DND-41 (cell line): ENCODE measurements around the gene GRAMD2A.

Experiments
- ATAC-seq: fragments of 200-7000 bp; cut with Tn5 transposase; 3 replicates; pipeline ENCODE4 v1.9.1; 2021; ENCODE audit warnings: low read depth; ENCODE audit not compliant: insufficient read depth
- DNase-seq: peaks from one replicate; pipeline ENCODE4 v3.0.0-alpha.2; 2020
- H2AFZ ChIP-seq: 2 replicates; pipeline ENCODE4 v1.6.0; 2012; ENCODE audit warnings: low read depth, low read length
- H3K27ac ChIP-seq: 2 replicates; pipeline ENCODE4 v1.5.1; 2012; ENCODE audit warnings: low read length, inconsistent platforms
- H3K27me3 ChIP-seq: fragments of 200-600 bp; sonication (generic); 2 replicates; pipeline ENCODE4 v1.6.0; 2012; ENCODE audit warnings: low read length, mild to moderate bottlenecking, inconsistent platforms; ENCODE audit not compliant: insufficient read depth, poor library complexity
- H3K36me3 ChIP-seq: 2 replicates; pipeline ENCODE4 v1.5.1; 2012; ENCODE audit warnings: low read length, inconsistent platforms; ENCODE audit not compliant: insufficient read depth
- H3K4me1 ChIP-seq: 2 replicates; pipeline ENCODE4 v1.5.1; 2012; ENCODE audit warnings: mild to moderate bottlenecking, low read length; ENCODE audit not compliant: insufficient read depth
- H3K4me2 ChIP-seq: 2 replicates; pipeline ENCODE4 v1.6.0; 2012; ENCODE audit warnings: mild to moderate bottlenecking, moderate library complexity, low read length, inconsistent platforms; ENCODE audit not compliant: insufficient read depth
- H3K4me3 ChIP-seq, 2 experiments: fragments of 200-600 bp in 1 of 2; shearing (Covaris generic) in 1 of 2; 2 replicates each; pipeline ENCODE4 v1.5.1; 2012 to 2016; ENCODE audit warnings: inconsistent platforms in 2 of 2, low read length in 2 of 2, mild to moderate bottlenecking in 2 of 2, low read depth in 1 of 2, moderate library complexity in 1 of 2
- H3K79me2 ChIP-seq: 2 replicates; pipeline ENCODE4 v1.6.0; 2012; ENCODE audit warnings: low read length, inconsistent platforms; ENCODE audit not compliant: insufficient read depth
- H3K9ac ChIP-seq: 2 replicates; pipeline ENCODE4 v1.6.0; 2012; ENCODE audit warnings: low read depth, mild to moderate bottlenecking, inconsistent platforms, low read length, moderate library complexity
- H3K9me3 ChIP-seq: 2 replicates; pipeline ENCODE4 v1.5.1; 2012; ENCODE audit warnings: low read length, moderate library complexity, mild to moderate bottlenecking, inconsistent platforms; ENCODE audit not compliant: insufficient read depth, severe bottlenecking
- H4K20me1 ChIP-seq: 2 replicates; pipeline ENCODE4 v1.6.0; 2012; ENCODE audit warnings: low read length; ENCODE audit not compliant: insufficient read depth
- EZH2 ChIP-seq: IDR thresholded peaks from 3 replicates; pipeline ENCODE4 v1.6.1; 2012; ENCODE audit warnings: borderline replicate concordance, low read depth, mild to moderate bottlenecking, moderate library complexity, low read length, inconsistent platforms; ENCODE audit not compliant: severe bottlenecking
- TF ChIP-seq, protein P1 (sequence below): IDR thresholded peaks from 2 replicates; pipeline ENCODE4 v1.5.1; 2012; ENCODE audit warnings: borderline replicate concordance, low read length, moderate library complexity, mild to moderate bottlenecking; ENCODE audit not compliant: poor library complexity, severe bottlenecking; ENCODE audit errors: extremely low read depth

The GRAMD2A gene

DNA sequence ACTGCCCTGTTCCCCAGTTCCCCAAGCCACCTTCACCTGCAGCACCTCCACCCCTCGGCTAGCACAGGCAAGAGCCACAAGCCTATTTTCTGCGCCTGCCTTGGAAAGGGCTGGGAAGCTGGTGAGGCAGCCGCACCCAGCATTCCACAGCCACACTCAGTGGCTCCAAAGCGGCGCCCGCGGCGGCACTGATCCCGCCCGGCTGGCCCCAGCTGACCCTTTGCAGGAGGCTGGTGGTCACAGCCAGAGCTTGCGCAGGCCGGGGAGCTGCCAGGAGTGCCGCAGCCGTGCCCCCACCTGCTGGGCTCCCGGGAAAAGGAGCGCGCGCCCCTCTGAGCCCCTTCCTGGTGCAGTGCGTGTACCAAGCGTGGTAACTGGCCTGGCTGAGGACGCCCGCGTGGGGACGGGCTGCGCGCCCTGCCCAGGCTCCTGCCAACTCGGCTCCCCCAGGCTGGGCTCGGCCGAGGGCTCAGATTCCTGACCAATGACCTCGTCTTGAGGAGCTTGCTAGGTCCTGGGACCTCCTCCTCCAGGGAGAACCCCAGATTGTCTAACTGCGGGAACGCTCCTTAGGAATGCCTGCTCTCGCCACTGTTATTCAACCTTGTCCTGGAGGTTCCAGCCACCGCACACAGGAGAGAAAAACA lies 13.3 kb downstream of the GRAMD2A start:
- Histone ChIP-seq H4K20me1 (no peaks in the 10 kb centered on the region), H2AFZ (no peak overlapping the region), H3K36me3 (no peaks in the 10 kb centered on the region), H3K9me3 (no peaks in the 10 kb centered on the region), H3K4me3 (no peak overlapping the region), H3K9ac (no peak overlapping the region), H3K27ac (no peak overlapping the region), H3K4me2 (no peak overlapping the region), H3K4me1 (no peaks in the 10 kb centered on the region), H3K27me3 (no peaks in the 10 kb centered on the region), H3K79me2 (no peaks in the 10 kb centered on the region)
- ATAC-seq (no peak), DNase-seq (no peak)
- TF ChIP-seq EZH2 = no peak
- TF ChIP-seq, protein P1, sequence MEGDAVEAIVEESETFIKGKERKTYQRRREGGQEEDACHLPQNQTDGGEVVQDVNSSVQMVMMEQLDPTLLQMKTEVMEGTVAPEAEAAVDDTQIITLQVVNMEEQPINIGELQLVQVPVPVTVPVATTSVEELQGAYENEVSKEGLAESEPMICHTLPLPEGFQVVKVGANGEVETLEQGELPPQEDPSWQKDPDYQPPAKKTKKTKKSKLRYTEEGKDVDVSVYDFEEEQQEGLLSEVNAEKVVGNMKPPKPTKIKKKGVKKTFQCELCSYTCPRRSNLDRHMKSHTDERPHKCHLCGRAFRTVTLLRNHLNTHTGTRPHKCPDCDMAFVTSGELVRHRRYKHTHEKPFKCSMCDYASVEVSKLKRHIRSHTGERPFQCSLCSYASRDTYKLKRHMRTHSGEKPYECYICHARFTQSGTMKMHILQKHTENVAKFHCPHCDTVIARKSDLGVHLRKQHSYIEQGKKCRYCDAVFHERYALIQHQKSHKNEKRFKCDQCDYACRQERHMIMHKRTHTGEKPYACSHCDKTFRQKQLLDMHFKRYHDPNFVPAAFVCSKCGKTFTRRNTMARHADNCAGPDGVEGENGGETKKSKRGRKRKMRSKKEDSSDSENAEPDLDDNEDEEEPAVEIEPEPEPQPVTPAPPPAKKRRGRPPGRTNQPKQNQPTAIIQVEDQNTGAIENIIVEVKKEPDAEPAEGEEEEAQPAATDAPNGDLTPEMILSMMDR = no peak

DNA sequence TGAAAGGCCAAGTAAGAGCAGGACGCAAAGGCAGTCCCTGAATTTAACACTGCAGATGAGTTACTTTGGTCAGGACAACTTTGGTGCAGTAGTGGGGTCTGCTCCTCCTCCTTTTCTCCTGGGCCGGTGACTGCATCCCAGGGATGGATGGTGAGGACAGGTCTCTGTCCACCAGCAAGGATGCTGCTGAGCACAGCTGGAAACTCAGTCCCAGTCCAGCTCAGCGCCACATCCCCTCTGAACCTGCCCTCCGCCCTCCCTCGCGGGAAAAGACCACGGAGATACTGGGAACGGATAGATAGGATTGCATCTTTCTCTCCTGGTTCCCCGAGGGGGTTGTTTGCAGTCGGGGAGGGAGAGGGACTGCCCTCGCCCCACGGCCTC lies 13.8 kb downstream of the GRAMD2A start:
- no peak overlapping the region for H2AFZ ChIP-seq
- no peak overlapping the region for H3K4me3 ChIP-seq

DNA sequence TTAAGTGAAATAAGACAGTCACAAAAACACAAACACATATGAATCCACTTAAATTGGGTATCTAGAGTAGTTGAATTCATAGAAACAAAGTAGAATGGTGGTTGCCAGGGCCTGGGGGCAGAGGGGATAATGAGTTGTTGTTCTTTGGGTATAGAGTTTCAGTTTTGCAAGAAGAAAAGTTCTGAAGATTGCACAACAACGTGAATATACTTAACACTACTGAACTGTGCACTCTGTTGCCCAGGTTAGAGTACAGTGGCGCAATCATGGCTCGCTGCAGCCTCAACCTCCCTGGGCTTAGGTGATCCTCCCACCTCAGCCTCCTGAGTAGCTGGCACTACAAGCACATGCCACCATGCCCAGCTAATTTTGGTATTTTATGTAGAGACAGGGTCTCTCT lies 14.9 kb downstream of the GRAMD2A start:
- no peak for DNase-seq
- TF ChIP-seq EZH2 = no peak
- TF ChIP-seq, protein P1 = no peak
- no peaks in the 10 kb centered on the region for H3K9me3 ChIP-seq
- H3K9ac ChIP-seq = no peak overlapping the region
- H2AFZ ChIP-seq = no peak overlapping the region
- H3K36me3 ChIP-seq = no peaks in the 10 kb centered on the region
- no peak overlapping the region for H3K4me2 ChIP-seq
- H3K4me3 ChIP-seq = no peak overlapping the region
- H3K4me1 ChIP-seq = no peaks in the 10 kb centered on the region
- no peak for ATAC-seq
- no peak overlapping the region for H3K27ac ChIP-seq
- H3K27me3 ChIP-seq = no peaks in the 10 kb centered on the region
- no peaks in the 10 kb centered on the region for H4K20me1 ChIP-seq
- H3K79me2 ChIP-seq = no peaks in the 10 kb centered on the region

More for the DNA sequence above, 13.8 kb downstream of the GRAMD2A start:
- Histone ChIP-seq H3K79me2 (no peaks in the 10 kb centered on the region), H3K27me3 (no peaks in the 10 kb centered on the region), H4K20me1 (no peaks in the 10 kb centered on the region), H3K9ac (no peak overlapping the region), H3K36me3 (no peaks in the 10 kb centered on the region), H3K4me2 (no peak overlapping the region), H3K9me3 (no peaks in the 10 kb centered on the region), H3K4me1 (no peaks in the 10 kb centered on the region), H3K27ac (no peak overlapping the region)
- no peak for DNase-seq
- TF ChIP-seq, protein P1 = no peak
- TF ChIP-seq EZH2 = no peak
- no peak for ATAC-seq

DNA sequence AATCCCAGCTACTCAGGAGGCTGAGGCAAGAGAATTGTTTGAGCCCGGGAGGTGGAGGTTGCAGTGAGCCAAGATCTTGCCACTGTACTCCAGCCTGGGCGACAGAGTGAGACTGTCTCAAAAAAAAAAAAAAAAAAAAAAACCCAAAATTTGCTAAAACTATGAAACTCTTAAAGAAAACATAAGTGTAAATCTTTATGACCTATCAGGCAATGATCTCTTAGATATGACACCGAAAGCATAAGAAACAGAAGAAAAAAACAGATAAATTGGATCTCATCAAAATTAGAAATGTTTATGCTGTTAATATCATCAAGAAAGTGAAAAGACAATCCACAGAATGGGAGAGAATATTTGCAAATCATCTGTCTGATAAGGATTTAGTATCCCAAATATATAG lies 15.3 kb downstream of the GRAMD2A start:
- Histone ChIP-seq H3K36me3 (no peaks in the 10 kb centered on the region), H4K20me1 (no peaks in the 10 kb centered on the region), H3K27ac (no peak overlapping the region), H3K9me3 (no peaks in the 10 kb centered on the region), H3K27me3 (no peaks in the 10 kb centered on the region), H3K9ac (no peak overlapping the region), H3K79me2 (no peaks in the 10 kb centered on the region), H3K4me2 (no peak overlapping the region), H3K4me3 (no peak overlapping the region), H3K4me1 (no peaks in the 10 kb centered on the region), H2AFZ (no peak overlapping the region)
- no peak for ATAC-seq
- DNase-seq = no peak
- TF ChIP-seq EZH2 = no peak
- TF ChIP-seq, protein P1 = no peak
